Stimulated activated CD8-positive, alpha-beta memory T cell treated with anti-CD3 and anti-CD28 coated beads, Interleukin-15, amount 100 ng/mL, for 48 hours (primary cell): Measurements from ENCODE around the gene PKIG.

Experiments used
- DNase-seq, 2 donors: peaks; one replicate each; pipeline ENCODE4 v3.0.0-alpha.2; 2020; ENCODE audit warnings: low read depth in 2 of 2

Gene PKIG

GRCh38 chr20:44596876-44597275, 14.5 kb downstream of the PKIG start:
- DNase-seq, result no peak

GRCh38 chr20:44597516-44597915, 15.1 kb downstream of the PKIG start:
- no peak for DNase-seq

- no peak for DNase-seq
These were observed 15.6 kb downstream of the PKIG start for GRCh38 chr20:44597930-44598329.

DNA sequence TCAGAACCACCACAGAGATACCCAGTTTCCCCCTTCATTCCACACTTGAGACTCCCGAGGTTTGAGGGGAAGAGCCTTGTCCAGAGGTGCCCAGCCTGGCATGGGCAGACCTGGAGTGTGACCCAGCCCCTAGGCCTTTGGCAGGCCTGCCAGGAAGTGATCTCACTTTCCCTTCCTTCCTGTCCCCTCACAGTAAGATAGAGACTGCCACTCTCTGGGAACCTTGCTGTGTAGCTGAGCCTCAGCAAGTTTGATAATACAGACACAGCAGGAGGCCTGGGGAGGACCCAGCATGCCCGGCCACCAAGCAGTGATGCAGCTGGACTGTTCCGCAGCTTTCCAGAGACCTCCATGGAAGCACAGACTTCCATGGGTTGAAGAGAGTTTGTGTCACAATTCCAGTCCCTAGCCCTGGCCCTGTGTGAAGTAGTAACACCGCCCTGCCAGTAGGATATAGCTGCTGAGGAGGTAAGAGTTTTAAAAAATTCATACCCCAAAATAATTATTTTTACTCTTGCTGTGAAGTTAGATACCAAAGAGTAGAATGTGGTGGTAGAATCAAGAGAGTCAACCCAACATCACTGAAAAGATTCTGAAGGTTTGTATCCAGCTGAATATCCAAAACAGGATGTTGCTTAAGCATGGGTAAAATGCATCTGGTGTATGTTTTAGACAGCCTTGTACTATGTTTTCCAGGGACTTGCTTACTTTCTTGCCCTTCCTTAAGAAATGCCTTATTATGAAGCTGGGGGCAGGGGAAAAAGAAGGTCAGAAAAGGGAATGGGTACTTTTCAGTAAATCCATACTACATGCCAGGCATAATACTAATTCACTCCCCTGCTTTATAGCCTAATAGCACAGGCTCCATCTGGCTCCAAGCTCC, 16.3 kb downstream of the PKIG start:
- DNase-seq, result no peak

- DNase-seq, result no peak
These were observed 17.3 kb downstream of the PKIG start for GRCh38 chr20:44599715-44600114.

- DNase-seq, result no peak
These were observed 17.9 kb downstream of the PKIG start for GRCh38 chr20:44600301-44600700.

GRCh38 chr20:44600758-44601201, 18.4 kb downstream of the PKIG start:
- DNase-seq, result no peak

DNA sequence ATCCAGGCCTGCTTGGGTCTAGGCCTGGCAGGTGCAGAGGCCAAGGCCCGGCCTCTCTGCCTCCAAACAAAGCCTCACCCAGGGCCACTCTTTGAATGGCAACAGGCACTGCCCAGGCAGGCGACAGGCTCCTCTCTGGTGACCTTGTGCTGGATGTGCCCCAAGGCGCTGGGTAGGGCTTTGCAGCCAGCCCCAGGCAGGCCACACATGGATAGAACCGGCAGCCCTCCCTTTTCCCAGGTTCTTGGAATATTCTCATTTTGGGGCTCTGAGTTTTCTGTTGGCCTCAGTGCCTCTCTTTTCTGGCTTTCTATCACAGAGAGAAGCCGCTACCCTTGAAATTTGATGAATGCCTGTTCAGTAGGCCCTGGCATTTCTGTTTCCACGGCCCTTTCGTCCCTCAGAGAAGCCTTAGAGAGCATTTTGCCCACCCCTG, 18.9 kb downstream of the PKIG start:
- no peak for DNase-seq

- no peak for DNase-seq
These were observed 19.4 kb downstream of the PKIG start for GRCh38 chr20:44601801-44602204.

DNA sequence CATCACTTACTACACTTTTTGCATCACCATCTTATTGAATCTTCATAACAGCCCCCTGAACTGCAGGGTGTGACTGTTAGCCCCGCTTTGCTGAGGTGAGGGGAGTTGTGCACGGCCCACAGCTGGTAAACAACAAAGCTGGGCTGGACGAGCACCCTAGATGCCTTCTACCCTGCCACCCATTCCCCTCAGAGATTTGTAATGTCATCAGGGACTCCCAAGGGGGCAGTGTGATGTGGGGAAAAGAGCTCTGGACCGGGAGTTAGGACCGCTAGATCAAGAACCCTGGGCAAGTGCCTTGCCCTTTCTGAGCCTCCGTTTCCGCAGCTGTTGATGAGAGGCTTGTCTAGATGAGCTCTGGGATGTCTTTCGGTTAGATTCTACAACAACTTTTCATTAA, 20.9 kb downstream of the PKIG start:
- DNase-seq, result no peak

- no peak for DNase-seq
These were observed 24.5 kb downstream of the PKIG start for GRCh38 chr20:44606725-44607441.

DNA sequence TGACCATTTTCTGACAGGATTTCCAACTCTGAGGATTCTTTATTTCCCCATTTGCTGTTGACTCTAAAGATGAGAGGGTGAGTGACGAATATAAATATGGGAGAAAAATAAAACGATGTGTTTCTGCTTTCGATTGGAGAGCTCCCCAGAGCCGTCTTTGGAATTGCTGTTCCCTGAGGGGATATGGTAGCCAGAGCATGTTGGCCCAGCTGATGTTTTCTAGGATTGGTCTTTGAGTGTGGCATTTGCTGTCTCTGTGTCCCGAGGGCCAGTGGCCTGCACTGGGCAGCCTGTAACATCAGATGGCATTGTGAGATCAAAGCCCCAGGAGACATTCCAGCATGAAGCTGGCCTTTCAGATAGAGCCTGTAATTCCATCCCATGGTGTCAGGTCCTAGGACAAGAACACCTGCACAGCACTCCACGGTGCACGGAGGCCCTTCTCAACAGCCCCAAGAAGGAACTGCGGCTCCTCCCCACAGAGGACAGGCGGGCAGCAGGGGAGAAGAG, 26.7 kb downstream of the PKIG start:
- DNase-seq, result no peak

- DNase-seq, result peak; percentile 46 to 58
These were observed 27.3 kb downstream of the PKIG start for GRCh38 chr20:44609516-44610312.

DNA sequence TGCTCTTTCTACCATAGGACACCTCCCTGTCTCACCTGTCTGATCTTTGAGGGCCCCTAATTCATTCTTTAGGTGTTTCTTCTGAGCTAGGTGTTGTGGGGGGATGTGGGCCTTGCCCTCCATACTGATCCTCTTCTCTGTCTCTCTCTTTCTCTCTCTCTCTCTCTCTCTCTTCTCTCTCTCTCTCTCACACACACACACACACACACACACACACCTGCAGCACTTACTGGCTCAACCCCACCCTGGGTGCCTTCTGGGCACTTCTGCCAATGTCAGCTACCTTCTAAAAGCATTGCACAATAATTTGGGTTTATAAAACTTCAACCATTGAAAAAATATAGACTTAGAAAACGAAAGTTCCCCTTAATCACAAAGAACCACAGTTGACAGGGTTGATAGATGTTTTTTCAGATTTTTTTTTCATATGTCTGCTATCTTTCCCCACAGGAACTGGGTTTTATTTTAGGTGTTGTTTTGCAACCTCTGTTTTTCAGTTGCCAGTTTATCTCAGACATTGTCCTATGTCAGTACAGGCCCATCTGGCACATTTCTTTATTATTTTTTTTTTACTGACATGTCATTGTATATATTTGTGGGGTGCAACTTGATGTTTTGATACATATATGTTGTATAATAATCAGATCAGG, 28.1 kb downstream of the PKIG start:
- no peak for DNase-seq

- DNase-seq, result no peak
These were observed 31.2 kb downstream of the PKIG start for GRCh38 chr20:44613575-44613974.

- DNase-seq, result no peak
These were observed 32.1 kb downstream of the PKIG start for GRCh38 chr20:44614525-44614924.

- DNase-seq, result no peak
These were observed 32.9 kb downstream of the PKIG start for GRCh38 chr20:44615169-44615791.

DNA sequence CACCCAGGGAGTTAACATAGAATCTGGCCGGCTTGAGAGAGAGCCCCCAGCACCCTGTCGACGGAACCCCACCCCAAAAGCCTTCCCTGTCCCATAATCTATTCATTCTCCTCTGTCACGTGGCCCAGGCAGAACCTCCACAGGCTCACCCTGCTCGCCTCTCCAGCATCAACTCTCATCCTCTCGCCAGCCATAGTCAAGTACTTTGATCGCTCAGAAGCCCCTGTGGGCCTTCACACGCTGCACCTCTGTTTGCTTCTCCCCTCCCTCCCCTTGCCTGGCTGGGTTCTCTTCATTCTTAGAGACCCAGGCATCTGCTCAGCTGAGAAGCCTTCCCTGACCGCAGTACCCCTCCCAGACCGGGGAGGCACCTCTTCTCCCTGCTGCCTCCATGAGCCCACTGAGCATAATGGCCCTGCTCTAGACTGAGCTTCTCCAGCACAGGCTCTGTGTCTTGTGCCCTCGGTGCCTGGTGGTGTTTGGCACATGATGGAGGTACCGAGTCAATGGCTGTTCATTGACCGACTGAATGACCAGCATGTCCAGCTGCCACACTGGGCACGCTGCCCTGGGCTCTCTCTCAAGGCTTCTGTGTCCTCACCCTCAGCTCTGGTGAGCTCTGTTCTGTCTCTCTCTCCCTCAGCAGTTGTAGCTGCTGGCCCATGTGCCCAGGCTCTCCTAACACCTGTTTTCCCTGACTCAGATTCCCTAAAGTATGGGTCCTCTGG, 33.7 kb downstream of the PKIG start:
- DNase-seq, result no peak

- no peak for DNase-seq
These were observed 34.2 kb downstream of the PKIG start for GRCh38 chr20:44616604-44616964.

GRCh38 chr20:44618318-44618731, 35.9 kb downstream of the PKIG start:
- no peak for DNase-seq
